CD4-positive, alpha-beta T cell treated with Interleukin-10 for 1 hour (primary cell): ENCODE data around the gene CCDC15.
"Not testable (repeated sequence)": the region's sequence is repeated elsewhere in the genome, so short reads cannot be mapped to it uniquely, and the experiment has no call there.

Experiments
- DNase-seq: peaks from one replicate; pipeline ENCODE4 v3.0.0-alpha.2; 2020

The CCDC15 gene

GRCh38 chr11:124943254-124943616 is 10.8 kb upstream of the CCDC15 start:
- no peak for DNase-seq

- DNase-seq = no peak
Observed at GRCh38 chr11:124943741-124944140, 10.3 kb upstream of the CCDC15 start.

DNA sequence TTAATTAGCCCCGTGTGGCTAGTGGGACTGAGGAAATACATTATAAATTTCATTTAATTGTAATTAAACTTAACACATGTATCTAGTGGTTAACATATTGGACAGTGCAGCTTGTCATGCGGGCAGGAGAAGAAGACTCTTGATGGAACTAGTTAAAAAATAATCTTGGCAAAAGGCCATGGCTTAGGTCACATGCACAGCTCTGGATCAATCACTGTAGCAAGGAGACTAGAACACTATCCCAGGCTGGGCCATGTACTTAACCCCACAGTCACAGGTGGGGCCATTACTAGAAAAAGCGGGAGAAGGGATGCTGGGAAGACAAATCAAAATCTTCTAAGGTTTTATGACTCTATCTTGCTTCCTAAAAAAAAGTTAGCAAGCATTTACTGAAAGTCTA is 9.4 kb upstream of the CCDC15 start:
- no peak for DNase-seq

- no peak for DNase-seq
Observed at GRCh38 chr11:124945826-124946225, 8.2 kb upstream of the CCDC15 start.

- DNase-seq = no peak
Observed at GRCh38 chr11:124946735-124947141, 7.3 kb upstream of the CCDC15 start.

DNA sequence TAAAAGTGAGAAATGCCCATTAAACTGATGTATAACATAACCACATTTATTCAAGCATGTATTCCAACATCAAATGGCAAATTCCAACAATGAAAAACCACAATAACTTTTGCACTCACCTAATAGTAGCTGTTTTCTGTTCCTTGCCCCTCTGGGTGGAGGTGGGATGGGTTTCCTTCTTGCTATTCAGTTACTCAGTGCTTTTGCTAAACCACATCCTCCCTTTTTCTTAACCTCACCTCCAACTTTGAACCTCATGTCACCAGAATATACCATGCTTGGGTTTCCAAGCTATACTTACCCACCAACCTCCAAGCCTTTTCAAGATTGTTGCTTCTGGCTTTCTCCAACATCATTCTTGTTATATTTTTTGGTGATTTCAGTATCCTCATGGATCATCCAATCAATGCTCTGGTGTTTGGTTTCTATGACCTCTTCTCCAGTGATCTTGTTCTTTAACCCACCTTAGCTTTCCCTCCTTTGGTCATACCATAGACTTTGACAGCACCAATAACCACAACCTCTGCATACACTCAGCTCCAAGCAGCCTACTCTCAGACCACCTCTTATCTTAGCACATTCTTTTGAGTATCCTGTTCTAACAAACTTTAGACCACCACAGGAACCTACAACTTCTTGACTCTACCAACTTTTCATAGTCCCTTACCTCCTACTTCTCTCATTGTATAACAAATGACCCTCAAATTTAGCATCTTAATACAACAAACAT is 3.2 kb upstream of the CCDC15 start:
- DNase-seq = peak; percentile 42

GRCh38 chr11:124951341-124951740 is 2.7 kb upstream of the CCDC15 start:
- no peak for DNase-seq

DNA sequence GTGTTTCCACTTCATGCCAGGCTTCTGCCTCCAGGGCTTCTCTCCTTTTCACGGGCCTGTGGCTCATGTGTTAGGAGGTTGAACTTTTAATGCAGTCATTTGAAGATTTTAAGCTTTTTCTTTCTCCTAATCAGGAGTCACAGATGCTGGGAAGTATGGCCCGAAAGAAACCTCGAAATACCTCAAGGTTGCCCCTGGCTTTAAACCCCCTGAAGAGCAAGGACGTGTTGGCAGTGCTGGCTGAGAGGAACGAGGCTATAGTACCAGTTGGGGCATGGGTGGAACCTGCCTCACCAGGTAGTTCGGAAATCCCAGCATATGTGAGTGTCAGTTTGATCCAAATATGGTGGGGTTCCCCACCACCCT is 571 bp downstream of the CCDC15 start:
- DNase-seq = no peak

GRCh38 chr11:124955035-124955434 is 1.0 kb downstream of the CCDC15 start:
- no peak for DNase-seq

DNA sequence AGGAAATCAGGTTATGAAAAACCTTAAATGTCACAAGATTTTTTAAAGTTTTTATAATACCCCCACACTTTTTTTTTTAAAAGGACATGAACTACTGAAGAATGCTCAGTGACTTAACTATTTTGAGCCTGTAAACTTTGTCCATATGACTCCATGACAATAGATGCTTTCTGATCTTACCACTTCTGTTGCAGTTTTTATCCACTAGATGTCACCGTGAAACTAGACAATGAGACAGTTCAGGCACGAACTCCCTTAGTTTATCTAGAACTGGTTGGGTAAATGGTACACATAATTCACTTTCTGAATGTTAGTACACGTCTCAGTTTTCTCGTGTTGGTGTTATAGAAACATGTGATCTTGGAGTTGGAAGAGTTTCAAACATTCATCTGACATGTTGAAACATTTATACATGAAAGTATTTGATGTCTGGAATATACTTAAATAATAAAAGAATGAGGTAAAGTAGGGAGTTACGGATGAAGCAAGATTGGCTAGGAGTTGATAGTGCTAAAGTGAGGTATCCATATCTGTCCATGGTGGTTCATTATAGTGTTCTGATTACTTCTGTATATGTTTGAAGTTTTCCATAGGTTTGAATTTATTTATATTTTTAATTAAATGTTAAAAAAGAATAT is 8.1 kb downstream of the CCDC15 start:
- peak; percentile 79 for DNase-seq

GRCh38 chr11:124968197-124968596 is 14.2 kb downstream of the CCDC15 start:
- DNase-seq = not testable (repeated sequence)

- no peak for DNase-seq
Observed at GRCh38 chr11:124970925-124971324, 16.9 kb downstream of the CCDC15 start.

- DNase-seq = no peak
Observed at GRCh38 chr11:124971810-124972209, 17.8 kb downstream of the CCDC15 start.

DNA sequence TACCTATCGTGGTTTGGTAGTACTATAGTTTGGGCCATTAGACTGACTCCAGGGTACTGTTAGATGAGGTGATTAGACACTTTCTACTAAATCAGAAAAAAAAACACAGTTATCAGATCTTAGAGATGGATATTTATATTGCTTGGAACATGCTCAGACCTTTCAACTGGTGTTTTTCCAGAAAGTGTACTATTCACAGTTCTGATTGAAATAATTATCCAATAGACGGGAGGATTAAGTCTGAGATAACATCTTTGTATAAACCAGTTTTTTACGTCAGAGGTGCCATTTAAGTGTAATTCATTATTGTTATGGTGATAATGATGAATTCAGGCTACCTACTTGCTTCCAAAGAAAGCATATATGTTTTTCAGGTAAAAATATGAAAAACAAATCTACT is 22.5 kb downstream of the CCDC15 start:
- no peak for DNase-seq

GRCh38 chr11:124977006-124977405 is 23.0 kb downstream of the CCDC15 start:
- no peak for DNase-seq

- DNase-seq = no peak
Observed at GRCh38 chr11:124978316-124978715, 24.3 kb downstream of the CCDC15 start.

DNA sequence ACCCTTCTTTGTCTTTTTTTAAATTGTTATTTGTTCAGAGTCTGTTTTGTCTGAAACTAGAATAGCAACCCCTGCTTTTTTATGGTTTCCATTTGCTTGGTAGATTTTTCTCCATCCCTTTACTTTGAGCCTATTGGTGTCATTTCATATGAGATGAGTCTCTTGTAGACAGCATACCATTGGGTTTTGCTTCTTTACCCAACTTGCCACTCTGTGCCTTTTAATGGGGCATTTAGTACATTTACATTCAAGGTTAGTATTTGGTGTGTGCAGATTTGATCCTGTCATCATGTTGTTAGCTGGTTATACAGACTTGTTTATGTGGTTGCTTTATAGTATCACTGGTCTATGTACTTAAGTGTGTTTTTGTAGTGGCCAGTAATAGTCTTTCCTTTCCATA is 28.0 kb downstream of the CCDC15 start:
- no peak for DNase-seq

DNA sequence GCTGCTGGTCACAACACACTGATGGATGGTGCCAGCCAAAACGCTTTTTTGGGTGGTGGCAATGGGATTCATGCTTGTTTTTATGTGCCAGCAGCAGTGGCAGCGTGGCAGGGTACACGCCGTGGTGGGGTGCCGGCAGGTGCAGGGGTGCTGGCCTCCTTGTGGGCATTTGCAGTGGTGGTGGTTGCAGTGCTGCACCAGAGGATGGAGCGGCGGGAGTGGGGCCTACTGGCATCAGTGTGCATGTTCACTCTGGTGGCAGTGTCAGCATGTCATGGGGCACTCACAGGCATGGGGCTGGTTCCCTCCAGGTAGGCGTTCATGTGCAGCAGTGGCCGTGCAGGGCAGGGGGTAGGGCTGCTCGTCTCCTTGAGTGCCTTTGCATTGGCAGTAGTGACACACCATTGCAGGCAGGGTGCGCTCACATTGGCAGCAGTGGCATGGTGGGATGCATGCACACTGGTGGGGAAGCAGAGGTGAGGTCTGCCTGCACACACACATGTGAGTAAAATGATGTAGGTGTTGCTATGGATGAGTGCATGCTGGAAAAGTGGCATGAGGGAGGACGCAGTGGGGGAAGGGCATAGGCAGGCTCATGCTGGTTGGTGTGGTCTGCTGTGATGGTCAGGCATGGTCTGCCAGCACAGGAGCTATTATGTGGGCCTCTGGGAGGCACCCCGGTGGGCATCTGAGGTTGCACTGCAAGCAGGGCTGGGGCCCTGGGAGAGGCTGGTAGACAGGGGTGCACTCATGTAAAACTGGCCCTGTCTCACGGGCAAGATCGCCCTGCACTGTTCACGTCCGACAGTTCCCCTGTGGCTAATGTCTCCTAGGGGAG is 29.9 kb downstream of the CCDC15 start:
- no peak for DNase-seq

DNA sequence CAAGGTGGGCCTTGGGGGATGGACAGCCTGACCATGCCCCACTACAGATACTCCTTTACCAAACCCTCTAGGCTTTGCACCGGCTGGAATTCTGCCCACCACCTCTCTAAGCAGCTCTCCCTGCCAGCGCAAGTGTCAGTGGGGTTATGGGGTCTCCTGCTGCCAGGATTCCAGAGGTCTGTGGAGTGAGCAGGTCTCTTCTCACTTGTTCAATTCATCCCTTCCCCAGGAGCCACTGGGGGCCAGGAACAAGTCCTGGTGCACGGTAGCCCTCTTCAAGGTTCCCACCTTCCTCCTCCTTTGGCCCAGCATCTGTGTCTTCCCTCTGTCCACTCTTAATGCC is 30.5 kb downstream of the CCDC15 start:
- no peak for DNase-seq

- no peak for DNase-seq
Observed at GRCh38 chr11:124987096-124987495, 33.1 kb downstream of the CCDC15 start.

- DNase-seq = no peak
Observed at GRCh38 chr11:124988063-124988462, 34.1 kb downstream of the CCDC15 start.

DNA sequence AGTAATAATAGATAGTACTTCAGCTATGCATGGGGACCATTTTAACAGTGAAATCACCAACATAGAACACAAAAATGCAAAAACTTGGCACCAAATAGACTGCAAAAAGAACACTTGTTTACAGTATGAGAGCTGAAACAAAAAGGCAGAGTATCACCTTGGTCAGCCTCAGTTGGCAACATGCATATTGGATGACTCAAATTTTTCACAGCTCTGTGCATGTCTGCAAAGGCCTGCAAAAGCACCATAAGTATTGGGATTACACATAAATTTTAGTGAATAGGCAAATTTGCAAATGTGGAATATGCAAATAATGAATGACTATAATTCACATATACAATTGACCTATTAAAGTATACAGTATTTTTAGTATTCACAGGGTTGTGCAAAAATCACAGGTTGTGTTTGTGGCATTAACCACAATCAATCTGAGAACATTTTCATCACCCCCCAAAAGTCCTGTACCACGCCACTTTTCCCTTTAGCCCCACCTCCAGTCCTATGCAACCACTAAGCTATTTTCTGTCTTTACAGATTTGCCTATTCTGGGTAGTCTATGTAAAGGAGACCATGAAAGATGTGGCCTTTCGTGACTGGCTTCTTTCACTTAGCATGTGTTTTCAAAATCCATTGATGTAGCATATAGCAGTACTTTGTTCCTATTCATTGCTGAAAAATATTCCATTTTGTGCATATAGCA is 47.2 kb downstream of the CCDC15 start:
- DNase-seq = no peak

DNA sequence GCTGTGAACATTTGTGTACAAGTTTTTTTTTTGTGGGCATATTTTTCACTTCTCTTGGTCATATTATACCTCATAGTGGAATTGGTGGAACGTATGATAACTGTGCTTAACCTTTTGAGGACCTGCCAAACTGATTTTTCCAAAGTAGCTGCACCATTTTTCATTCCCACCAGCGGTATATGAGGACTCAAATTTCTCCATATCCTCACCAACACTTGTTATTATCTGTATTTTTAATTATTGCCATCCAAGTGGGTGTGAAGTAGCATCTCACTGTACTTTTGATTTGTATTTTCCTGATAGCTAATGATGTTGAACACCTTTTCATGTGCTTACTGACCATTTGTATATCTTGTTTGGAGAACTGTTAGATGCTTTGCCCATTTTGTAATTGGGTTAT is 47.8 kb downstream of the CCDC15 start:
- no peak for DNase-seq

- DNase-seq = no peak
Observed at GRCh38 chr11:125005491-125005890, 51.5 kb downstream of the CCDC15 start.
